Measurements from ENCODE around the gene PEX6. TPM values are rescaled to one million over a fixed set of nuclear protein-coding genes. Genes with fewer than 3 reads are reported as not detected.

PEX6 gene
- total RNA-seq, 1 donor from 2014 or later, result 35.9 TPM

DNA sequence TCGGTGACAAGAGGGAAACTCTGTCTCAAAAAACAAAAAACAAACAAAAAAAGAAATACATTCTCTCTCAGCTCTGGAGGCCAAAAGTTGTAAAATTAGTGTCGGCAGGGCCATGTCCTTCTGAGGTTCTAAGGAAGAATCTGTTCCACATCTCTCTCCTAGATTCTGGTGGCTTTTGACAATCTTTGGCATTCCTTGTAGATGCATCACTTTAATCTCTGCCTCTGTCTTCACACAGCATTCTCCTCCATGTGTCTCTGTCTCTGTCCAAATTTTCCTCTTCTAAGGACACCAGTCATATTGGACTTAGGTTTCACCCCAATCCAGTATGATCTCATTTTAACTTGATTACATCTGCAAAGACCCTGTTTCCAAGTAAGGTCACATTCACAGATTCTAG, 14.5 kb upstream of the PEX6 start:
- Mint-ChIP-seq H3K4me3 (no peak overlapping the region), H3K27ac (no peak overlapping the region), H3K36me3 (peaks cover 8% of the 10 kb centered on the region), H3K27me3 (no peaks in the 10 kb centered on the region), H3K9me3 (no peaks in the 10 kb centered on the region), H3K4me1 (ENCODE audit: unreplicated experiment) (peaks cover 8% of the 10 kb centered on the region)
- TF ChIP-seq, protein P1, sequence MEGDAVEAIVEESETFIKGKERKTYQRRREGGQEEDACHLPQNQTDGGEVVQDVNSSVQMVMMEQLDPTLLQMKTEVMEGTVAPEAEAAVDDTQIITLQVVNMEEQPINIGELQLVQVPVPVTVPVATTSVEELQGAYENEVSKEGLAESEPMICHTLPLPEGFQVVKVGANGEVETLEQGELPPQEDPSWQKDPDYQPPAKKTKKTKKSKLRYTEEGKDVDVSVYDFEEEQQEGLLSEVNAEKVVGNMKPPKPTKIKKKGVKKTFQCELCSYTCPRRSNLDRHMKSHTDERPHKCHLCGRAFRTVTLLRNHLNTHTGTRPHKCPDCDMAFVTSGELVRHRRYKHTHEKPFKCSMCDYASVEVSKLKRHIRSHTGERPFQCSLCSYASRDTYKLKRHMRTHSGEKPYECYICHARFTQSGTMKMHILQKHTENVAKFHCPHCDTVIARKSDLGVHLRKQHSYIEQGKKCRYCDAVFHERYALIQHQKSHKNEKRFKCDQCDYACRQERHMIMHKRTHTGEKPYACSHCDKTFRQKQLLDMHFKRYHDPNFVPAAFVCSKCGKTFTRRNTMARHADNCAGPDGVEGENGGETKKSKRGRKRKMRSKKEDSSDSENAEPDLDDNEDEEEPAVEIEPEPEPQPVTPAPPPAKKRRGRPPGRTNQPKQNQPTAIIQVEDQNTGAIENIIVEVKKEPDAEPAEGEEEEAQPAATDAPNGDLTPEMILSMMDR (conservative IDR thresholded peaks at IDR 0.05), result no peak
- DNase-seq (ENCODE audit: extremely low spot score, unreplicated experiment), result no peak

DNA sequence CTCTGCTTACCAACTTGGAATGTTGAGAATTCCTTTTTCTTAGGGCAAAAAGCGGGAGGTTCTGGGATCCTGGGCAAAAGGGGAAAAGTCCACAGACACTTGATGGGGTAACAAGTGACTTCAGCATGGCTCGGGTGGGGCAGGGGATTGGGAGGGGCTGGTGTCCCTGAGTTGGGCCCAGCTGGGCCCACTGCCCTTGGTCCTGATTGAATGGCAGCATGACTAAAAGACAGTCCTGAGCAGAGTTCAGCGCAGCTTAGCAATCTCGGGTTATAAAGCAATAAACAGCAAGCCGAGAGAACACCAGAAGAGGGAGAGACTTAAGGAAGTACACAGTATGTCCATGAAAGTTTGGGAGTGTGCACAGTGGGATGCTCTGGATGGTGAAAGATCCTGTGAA, 10.9 kb upstream of the PEX6 start:
- H3K4me3 Mint-ChIP-seq, result no peak overlapping the region
- TF ChIP-seq, protein P1 (conservative IDR thresholded peaks at IDR 0.05), result no peak
- no peak for DNase-seq (ENCODE audit: extremely low spot score, unreplicated experiment)
- peaks cover 28% of the 10 kb centered on the region for H3K4me1 Mint-ChIP-seq (ENCODE audit: unreplicated experiment)
- H3K27me3 Mint-ChIP-seq, result no peaks in the 10 kb centered on the region
- no peak overlapping the region for H3K27ac Mint-ChIP-seq
- H3K36me3 Mint-ChIP-seq, result peaks cover 9% of the 10 kb centered on the region
- no peaks in the 10 kb centered on the region for H3K9me3 Mint-ChIP-seq

DNA sequence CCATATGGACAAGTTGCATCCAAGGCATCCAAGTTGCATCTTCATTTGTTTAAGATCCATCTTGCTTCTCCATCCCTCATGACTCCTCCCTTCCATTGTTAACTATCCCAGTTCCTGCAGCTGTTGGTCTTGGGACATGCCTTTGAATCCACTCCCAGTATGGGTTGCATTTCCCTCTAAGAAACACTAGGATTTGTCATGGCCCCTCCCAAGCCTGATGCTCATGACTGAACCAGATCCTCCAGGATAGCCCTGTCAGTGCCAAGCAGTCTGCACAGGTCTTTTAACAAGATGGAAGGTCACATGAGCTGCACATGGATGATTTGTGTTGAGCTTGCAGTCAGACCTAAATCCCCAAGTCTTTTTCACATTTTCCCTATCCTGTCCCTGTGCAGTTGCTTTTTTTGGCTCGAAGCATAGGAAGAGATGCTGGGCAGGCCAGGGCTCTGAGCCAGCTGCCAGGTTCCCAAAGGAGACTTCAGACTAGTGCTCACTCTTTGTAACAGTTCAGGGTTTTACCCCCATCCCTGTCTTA, 9.6 kb upstream of the PEX6 start:
- H3K4me3 Mint-ChIP-seq, result peak overlapping the region; percentile 3
- TF ChIP-seq, protein P1 (conservative IDR thresholded peaks at IDR 0.05), result no peak
- H3K9me3 Mint-ChIP-seq, result no peaks in the 10 kb centered on the region
- DNase-seq (ENCODE audit: extremely low spot score, unreplicated experiment), result no peak
- H3K27me3 Mint-ChIP-seq, result no peaks in the 10 kb centered on the region
- H3K4me1 Mint-ChIP-seq (ENCODE audit: unreplicated experiment), result peaks cover 36% of the 10 kb centered on the region
- peak overlapping the region; percentile 7 for H3K27ac Mint-ChIP-seq
- H3K36me3 Mint-ChIP-seq, result peaks cover 9% of the 10 kb centered on the region

DNA sequence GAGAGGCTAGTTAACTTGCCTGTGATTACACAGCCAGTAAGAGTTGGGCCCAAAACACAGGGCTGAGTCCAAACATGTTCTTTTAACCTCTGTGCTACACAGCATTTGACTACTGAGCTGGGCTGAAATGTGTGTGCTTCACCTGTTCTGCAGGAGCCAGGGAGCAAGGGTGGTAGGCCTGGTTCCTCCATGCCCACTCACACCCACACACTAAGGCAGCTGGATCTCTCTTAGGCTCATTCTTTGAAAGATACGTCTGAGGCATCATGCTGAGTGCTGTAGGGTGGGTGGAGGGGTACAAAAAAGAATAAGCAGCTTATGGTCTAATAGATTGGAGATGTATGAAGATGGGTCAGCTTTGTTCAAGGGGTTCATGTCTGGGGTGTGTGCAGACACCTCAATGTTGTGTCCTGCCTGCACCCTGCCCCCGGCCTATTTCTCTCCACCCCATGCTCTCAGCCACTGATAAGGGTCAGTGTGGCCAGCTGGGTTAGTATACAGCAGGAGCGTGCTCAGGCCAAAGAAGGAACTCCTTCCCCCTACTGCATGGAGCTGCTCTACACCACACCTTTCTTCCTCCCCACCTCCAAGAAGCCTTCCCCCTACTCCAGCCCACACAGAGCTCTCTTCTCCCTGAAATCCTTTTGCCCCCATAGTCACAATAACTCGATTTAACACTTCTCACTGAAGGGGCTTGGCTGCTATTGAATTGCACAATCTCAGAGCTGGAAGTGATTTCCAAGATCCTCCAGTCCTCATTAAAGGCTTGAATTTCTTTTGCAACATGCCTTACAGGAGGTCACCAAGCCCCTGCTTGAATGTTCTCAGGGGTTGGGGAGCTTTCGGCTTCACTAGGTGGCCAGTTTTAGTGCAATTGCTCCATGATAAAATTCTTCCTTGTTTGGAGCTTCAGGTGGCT, 8.8 kb upstream of the PEX6 start:
- H3K4me1 Mint-ChIP-seq (ENCODE audit: unreplicated experiment), result peaks cover 36% of the 10 kb centered on the region
- TF ChIP-seq, protein P1 (conservative IDR thresholded peaks at IDR 0.05), result no peak
- DNase-seq (ENCODE audit: extremely low spot score, unreplicated experiment), result no peak
- peak overlapping the region; percentile 3 for H3K4me3 Mint-ChIP-seq
- peak overlapping the region; percentile 7 for H3K27ac Mint-ChIP-seq
- H3K36me3 Mint-ChIP-seq, result peaks cover 9% of the 10 kb centered on the region
- no peaks in the 10 kb centered on the region for H3K9me3 Mint-ChIP-seq
- H3K27me3 Mint-ChIP-seq, result no peaks in the 10 kb centered on the region

DNA sequence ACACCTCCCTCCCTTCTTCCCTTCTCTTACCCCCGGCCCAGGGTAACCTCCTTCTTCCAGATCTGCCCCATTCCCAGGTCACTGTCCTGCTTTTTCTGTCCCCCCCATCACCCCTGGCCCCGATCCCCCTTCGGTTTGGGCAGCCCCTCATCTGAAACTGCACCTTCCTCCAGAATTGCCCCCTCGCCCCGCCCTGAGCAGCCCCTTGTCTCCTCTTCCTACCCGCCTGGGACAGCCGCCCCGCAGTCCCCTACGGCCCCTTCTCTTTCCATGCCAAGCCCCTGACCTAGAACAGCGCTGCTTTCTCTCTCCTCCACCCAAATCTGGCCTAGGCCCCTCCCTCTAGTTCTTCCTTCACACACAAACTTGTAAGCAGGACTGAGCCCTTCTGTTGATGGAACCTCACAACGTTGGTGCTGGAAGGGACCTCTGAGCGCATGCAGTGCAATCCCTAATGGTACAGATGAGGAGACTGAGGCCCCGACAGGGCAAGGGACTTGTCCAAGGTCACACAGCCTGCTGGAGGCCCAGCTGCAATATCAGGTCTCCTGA, 6.0 kb upstream of the PEX6 start:
- peak overlapping the region; percentile 59 for H3K27ac Mint-ChIP-seq
- DNase-seq (ENCODE audit: extremely low spot score, unreplicated experiment), result no peak

More for the DNA sequence above, 6.0 kb upstream of the PEX6 start:
- TF ChIP-seq, protein P1 (conservative IDR thresholded peaks at IDR 0.05), result no peak
- peaks cover 33% of the 10 kb centered on the region for H3K4me1 Mint-ChIP-seq (ENCODE audit: unreplicated experiment)
- no peaks in the 10 kb centered on the region for H3K27me3 Mint-ChIP-seq
- H3K36me3 Mint-ChIP-seq, result peaks cover 4% of the 10 kb centered on the region
- H3K9me3 Mint-ChIP-seq, result no peaks in the 10 kb centered on the region
- peak overlapping the region; percentile 94 for H3K4me3 Mint-ChIP-seq

Data from type B pancreatic cell (in vitro differentiated cells).